ENCODE results near the gene NABP1.

Gene NABP1

GRCh38 chr2:191649519-191649918, 28.4 kb upstream of the NABP1 start:
- no peak for DNase-seq (ENCODE audit: low read depth, low spot score)

- peak; percentile 25 for DNase-seq (ENCODE audit: low read depth, low spot score)
Measured at GRCh38 chr2:191650896-191651773, 26.8 kb upstream of the NABP1 start.

GRCh38 chr2:191653667-191654391, 24.1 kb upstream of the NABP1 start:
- DNase-seq (ENCODE audit: low read depth, low spot score), result no peak

- no peak for DNase-seq (ENCODE audit: low read depth, low spot score)
Measured at GRCh38 chr2:191656391-191656790, 21.5 kb upstream of the NABP1 start.

- DNase-seq (ENCODE audit: low read depth, low spot score), result no peak
Measured at GRCh38 chr2:191656792-191657191, 21.1 kb upstream of the NABP1 start.

GRCh38 chr2:191657977-191658376, 20.0 kb upstream of the NABP1 start:
- no peak for DNase-seq (ENCODE audit: low read depth, low spot score)

GRCh38 chr2:191659198-191659597, 18.7 kb upstream of the NABP1 start:
- DNase-seq (ENCODE audit: low read depth, low spot score), result no peak

GRCh38 chr2:191660575-191660974, 17.4 kb upstream of the NABP1 start:
- no peak for DNase-seq (ENCODE audit: low read depth, low spot score)

GRCh38 chr2:191661097-191661924, 16.6 kb upstream of the NABP1 start:
- no peak for DNase-seq (ENCODE audit: low read depth, low spot score)

- no peak for DNase-seq (ENCODE audit: low read depth, low spot score)
Measured at GRCh38 chr2:191664823-191665677, 12.9 kb upstream of the NABP1 start.

- DNase-seq (ENCODE audit: low read depth, low spot score), result no peak
Measured at GRCh38 chr2:191666226-191666625, 11.7 kb upstream of the NABP1 start.

- DNase-seq (ENCODE audit: low read depth, low spot score), result no peak
Measured at GRCh38 chr2:191666732-191667131, 11.2 kb upstream of the NABP1 start.

GRCh38 chr2:191670076-191670475, 7.9 kb upstream of the NABP1 start:
- no peak for DNase-seq (ENCODE audit: low read depth, low spot score)

- no peak for DNase-seq (ENCODE audit: low read depth, low spot score)
Measured at GRCh38 chr2:191670787-191671186, 7.1 kb upstream of the NABP1 start.

- no peak for DNase-seq (ENCODE audit: low read depth, low spot score)
Measured at GRCh38 chr2:191675807-191676721, 1.9 kb upstream of the NABP1 start.

- no peak for DNase-seq (ENCODE audit: low read depth, low spot score)
Measured at GRCh38 chr2:191676790-191677645, 918 bp upstream of the NABP1 start.

- DNase-seq (ENCODE audit: low read depth, low spot score), result peak; percentile 57
Measured at GRCh38 chr2:191678437-191679100, 633 bp downstream of the NABP1 start.

- DNase-seq (ENCODE audit: low read depth, low spot score), result no peak
Measured at GRCh38 chr2:191679818-191680600, 2.1 kb downstream of the NABP1 start.

All from ELF-1 (cell line).